DOHH2 (cell line): ENCODE measurements around the gene EMID1.

ENCODE experiments used
- H3F3A ChIP-seq: fragments of 200-600 bp; sonication (generic), shearing (Covaris generic); 2 replicates; pipeline ENCODE4 v1.6.0; 2016; ENCODE audit warnings: antibody characterized with exemption, mild to moderate bottlenecking; ENCODE audit not compliant: control insufficient read depth, insufficient read depth
- H3K27ac ChIP-seq: fragments of 200-600 bp; sonication (generic); 2 replicates; pipeline ENCODE4 v1.5.1; 2014; ENCODE audit warnings: low read depth, mild to moderate bottlenecking, low read length, moderate library complexity
- H3K27me3 ChIP-seq: fragments of 200-600 bp; sonication (generic); 2 replicates; pipeline ENCODE4 v1.6.1; 2014; ENCODE audit warnings: mild to moderate bottlenecking, low read length, mixed read lengths; ENCODE audit not compliant: control insufficient read depth
- H3K36me3 ChIP-seq: fragments of 200-600 bp; sonication (generic); 2 replicates; pipeline ENCODE4 v1.6.1; 2014; ENCODE audit warnings: mild to moderate bottlenecking, low read length, moderate library complexity, mixed read lengths; ENCODE audit not compliant: control insufficient read depth
- H3K4me1 ChIP-seq: fragments of 200-600 bp; sonication (generic); 2 replicates; pipeline ENCODE4 v1.6.1; 2014; ENCODE audit warnings: mild to moderate bottlenecking, low read length, mixed read lengths; ENCODE audit not compliant: control insufficient read depth
- H3K4me2 ChIP-seq: fragments of 200-600 bp; sonication (generic); 2 replicates; pipeline ENCODE4 v1.6.0; 2014; ENCODE audit warnings: mild to moderate bottlenecking, low read length, moderate library complexity
- H3K4me3 ChIP-seq: fragments of 200-600 bp; sonication (generic); 2 replicates; pipeline ENCODE4 v1.5.1; 2014; ENCODE audit warnings: mild to moderate bottlenecking, low read length, mixed read lengths
- H3K79me2 ChIP-seq: fragments of 200-600 bp; sonication (generic); 2 replicates; pipeline ENCODE4 v1.6.1; 2014; ENCODE audit warnings: mild to moderate bottlenecking, low read length, mixed read lengths; ENCODE audit not compliant: control insufficient read depth
- H3K9me2 ChIP-seq: fragments of 200-600 bp; sonication (generic); replicated peaks from 2 replicates; pipeline ENCODE4 v1.6.1; 2014; ENCODE audit warnings: mild to moderate bottlenecking, low read length, mixed read lengths; ENCODE audit not compliant: control insufficient read depth
- H3K9me3 ChIP-seq: fragments of 200-600 bp; sonication (generic); 2 replicates; pipeline ENCODE4 v1.6.1; 2014; ENCODE audit warnings: antibody characterized with exemption, low read length, mixed read lengths; ENCODE audit not compliant: control insufficient read depth, insufficient read depth
- H4K20me1 ChIP-seq: fragments of 200-600 bp; sonication (generic); 2 replicates; pipeline ENCODE4 v1.6.0; 2014; ENCODE audit warnings: low read depth, mild to moderate bottlenecking, antibody characterized with exemption, low read length, moderate library complexity; ENCODE audit not compliant: control insufficient read depth, insufficient read depth
- EZH2phosphoT487 ChIP-seq: fragments of 200-600 bp; sonication (generic); IDR thresholded peaks from 2 replicates; pipeline ENCODE4 v1.6.1; 2017; ENCODE audit warnings: borderline replicate concordance, mild to moderate bottlenecking, antibody characterized with exemption, low read length, moderate library complexity, mixed read lengths
- TF ChIP-seq, protein P1 (sequence below): fragments of 200-600 bp; sonication (generic); IDR thresholded peaks from one replicate; pipeline ENCODE4 v1.5.1; 2014; ENCODE audit warnings: antibody characterized with exemption, mild to moderate bottlenecking, low read depth, low read length; ENCODE audit not compliant: poor library complexity, severe bottlenecking

EMID1 gene

DNA sequence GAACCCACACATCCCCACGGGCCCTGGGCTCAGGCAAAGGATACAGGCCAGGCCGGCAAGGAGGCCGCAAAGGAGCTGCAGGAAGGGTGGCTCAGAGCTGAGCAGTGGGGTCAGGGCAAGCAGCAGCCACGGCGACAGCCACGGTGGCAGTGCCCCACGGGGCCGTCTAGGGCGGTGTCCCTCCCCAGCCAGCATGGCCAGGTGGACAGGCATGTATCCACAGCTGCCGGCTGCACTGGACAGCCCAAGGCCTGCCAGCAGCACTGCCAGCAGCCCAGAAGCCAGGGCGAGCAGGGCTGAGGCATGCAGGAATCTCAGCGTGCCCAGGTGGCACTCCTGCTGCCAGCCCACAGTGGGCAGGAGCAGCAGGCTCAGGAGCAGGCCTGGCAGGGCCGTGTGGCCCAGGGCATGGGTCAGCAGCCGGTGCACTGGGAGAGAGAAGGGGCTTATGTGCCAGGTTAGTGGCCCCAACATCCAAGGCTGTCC lies 58.1 kb downstream of the EMID1 start:
- Histone ChIP-seq H4K20me1 (no peaks in the 10 kb centered on the region), H3K36me3 (peaks cover 44% of the 10 kb centered on the region), H3K4me2 (no peak overlapping the region), H3K4me3 (no peak overlapping the region), H3K9me2 (no peaks in the 10 kb centered on the region), H3K79me2 (peaks cover 32% of the 10 kb centered on the region), H3K27me3 (no peaks in the 10 kb centered on the region), H3K27ac (no peak overlapping the region), H3K4me1 (peaks cover 9% of the 10 kb centered on the region), H3K9me3 (no peaks in the 10 kb centered on the region), H3F3A (no peaks in the 10 kb centered on the region)
- no peak for TF ChIP-seq EZH2phosphoT487
- TF ChIP-seq, protein P1, sequence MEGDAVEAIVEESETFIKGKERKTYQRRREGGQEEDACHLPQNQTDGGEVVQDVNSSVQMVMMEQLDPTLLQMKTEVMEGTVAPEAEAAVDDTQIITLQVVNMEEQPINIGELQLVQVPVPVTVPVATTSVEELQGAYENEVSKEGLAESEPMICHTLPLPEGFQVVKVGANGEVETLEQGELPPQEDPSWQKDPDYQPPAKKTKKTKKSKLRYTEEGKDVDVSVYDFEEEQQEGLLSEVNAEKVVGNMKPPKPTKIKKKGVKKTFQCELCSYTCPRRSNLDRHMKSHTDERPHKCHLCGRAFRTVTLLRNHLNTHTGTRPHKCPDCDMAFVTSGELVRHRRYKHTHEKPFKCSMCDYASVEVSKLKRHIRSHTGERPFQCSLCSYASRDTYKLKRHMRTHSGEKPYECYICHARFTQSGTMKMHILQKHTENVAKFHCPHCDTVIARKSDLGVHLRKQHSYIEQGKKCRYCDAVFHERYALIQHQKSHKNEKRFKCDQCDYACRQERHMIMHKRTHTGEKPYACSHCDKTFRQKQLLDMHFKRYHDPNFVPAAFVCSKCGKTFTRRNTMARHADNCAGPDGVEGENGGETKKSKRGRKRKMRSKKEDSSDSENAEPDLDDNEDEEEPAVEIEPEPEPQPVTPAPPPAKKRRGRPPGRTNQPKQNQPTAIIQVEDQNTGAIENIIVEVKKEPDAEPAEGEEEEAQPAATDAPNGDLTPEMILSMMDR, result no peak

DNA sequence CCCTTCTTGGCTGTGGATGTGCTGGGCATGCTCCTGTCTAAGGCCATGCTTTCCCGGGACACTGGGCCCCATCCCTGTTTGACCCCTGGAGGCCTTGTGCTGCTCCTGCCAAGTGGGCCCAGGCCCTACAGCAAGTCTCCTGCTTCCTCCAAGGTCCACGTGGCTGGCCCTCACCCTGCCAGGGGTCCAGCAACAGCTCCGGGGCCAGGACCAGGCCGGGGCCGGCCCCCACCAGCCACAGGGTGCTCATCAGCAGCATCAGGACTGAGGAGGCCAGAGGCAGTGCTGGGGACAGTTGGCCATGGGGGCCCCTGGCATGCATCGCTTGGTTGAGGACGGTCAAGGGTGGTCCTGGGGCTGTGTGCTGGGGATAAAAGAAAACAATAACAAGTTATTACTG lies 59.6 kb downstream of the EMID1 start:
- Histone ChIP-seq H4K20me1 (peaks cover 14% of the 10 kb centered on the region), H3K79me2 (peaks cover 47% of the 10 kb centered on the region), H3K27me3 (no peaks in the 10 kb centered on the region), H3K4me1 (peaks cover 17% of the 10 kb centered on the region), H3K9me2 (no peaks in the 10 kb centered on the region), H3K9me3 (no peaks in the 10 kb centered on the region), H3F3A (no peaks in the 10 kb centered on the region), H3K4me2 (no peak overlapping the region), H3K36me3 (peaks cover 58% of the 10 kb centered on the region), H3K27ac (no peak overlapping the region), H3K4me3 (no peak overlapping the region)
- no peak for TF ChIP-seq EZH2phosphoT487
- TF ChIP-seq, protein P1, result no peak

DNA sequence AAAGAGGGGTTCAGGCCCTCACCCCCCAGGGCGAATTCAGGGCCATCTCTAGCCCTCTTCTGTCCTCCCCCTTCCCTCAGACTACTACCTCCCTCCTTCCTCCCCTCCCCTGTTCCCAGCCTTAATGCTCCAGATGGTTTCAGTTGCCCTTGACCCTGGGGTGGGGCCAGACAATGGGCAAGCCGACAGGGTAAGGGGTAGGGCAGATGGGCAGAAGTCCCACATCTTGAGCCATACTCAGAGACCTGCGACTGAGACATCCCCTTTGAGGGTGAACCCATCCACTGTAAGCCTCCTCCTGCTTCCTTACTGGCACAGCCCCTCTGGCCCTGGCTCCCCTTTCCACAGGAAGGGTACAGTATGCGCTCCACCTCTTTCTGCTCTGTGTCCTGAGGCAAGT lies 60.2 kb downstream of the EMID1 start:
- Histone ChIP-seq H3K27me3 (no peaks in the 10 kb centered on the region), H3K79me2 (peaks cover 53% of the 10 kb centered on the region), H3K4me3 (peak overlapping the region; percentile 93; the same call in 1 of the 2 replicates), H3F3A (no peaks in the 10 kb centered on the region), H4K20me1 (peaks cover 20% of the 10 kb centered on the region), H3K4me1 (peaks cover 24% of the 10 kb centered on the region), H3K9me2 (no peaks in the 10 kb centered on the region), H3K4me2 (peak overlapping the region; percentile 98), H3K9me3 (no peaks in the 10 kb centered on the region), H3K36me3 (peaks cover 65% of the 10 kb centered on the region), H3K27ac (no peak overlapping the region)
- TF ChIP-seq EZH2phosphoT487, result no peak
- TF ChIP-seq, protein P1, result no peak
